ENCODE data around the gene MACROD2.

Gene MACROD2

GRCh38 chr20:14525426-14525825, 530.1 kb downstream of the MACROD2 start:
- DNase-seq (ENCODE audit: low spot score): no peak

- DNase-seq (ENCODE audit: low spot score): no peak
Measured at GRCh38 chr20:14526891-14527290, 531.6 kb downstream of the MACROD2 start.

- DNase-seq (ENCODE audit: low spot score): no peak
Measured at GRCh38 chr20:14531786-14532185, 536.5 kb downstream of the MACROD2 start.

GRCh38 chr20:14536738-14537137, 541.4 kb downstream of the MACROD2 start:
- no peak for DNase-seq (ENCODE audit: low spot score)

- no peak for DNase-seq (ENCODE audit: low spot score)
Measured at GRCh38 chr20:14538433-14538832, 543.1 kb downstream of the MACROD2 start.

GRCh38 chr20:14543040-14543439, 547.7 kb downstream of the MACROD2 start:
- no peak for DNase-seq (ENCODE audit: low spot score)

- DNase-seq (ENCODE audit: low spot score): no peak
Measured at GRCh38 chr20:14544688-14545087, 549.4 kb downstream of the MACROD2 start.

GRCh38 chr20:14550655-14551054, 555.3 kb downstream of the MACROD2 start:
- DNase-seq (ENCODE audit: low spot score): no peak

GRCh38 chr20:14553774-14554534, 558.6 kb downstream of the MACROD2 start:
- no peak for DNase-seq (ENCODE audit: low spot score)

- no peak for DNase-seq (ENCODE audit: low spot score)
Measured at GRCh38 chr20:14555676-14556075, 560.4 kb downstream of the MACROD2 start.

- DNase-seq (ENCODE audit: low spot score): no peak
Measured at GRCh38 chr20:14556206-14556605, 560.9 kb downstream of the MACROD2 start.

GRCh38 chr20:14559612-14560011, 564.3 kb downstream of the MACROD2 start:
- DNase-seq (ENCODE audit: low spot score): no peak

GRCh38 chr20:14561741-14562221, 566.5 kb downstream of the MACROD2 start:
- no peak for DNase-seq (ENCODE audit: low spot score)

- no peak for DNase-seq (ENCODE audit: low spot score)
Measured at GRCh38 chr20:14562981-14563380, 567.7 kb downstream of the MACROD2 start.

- DNase-seq (ENCODE audit: low spot score): no peak
Measured at GRCh38 chr20:14566505-14566904, 571.2 kb downstream of the MACROD2 start.

- DNase-seq (ENCODE audit: low spot score): no peak
Measured at GRCh38 chr20:14568225-14568624, 572.9 kb downstream of the MACROD2 start.

- DNase-seq (ENCODE audit: low spot score): no peak
Measured at GRCh38 chr20:14568701-14569100, 573.4 kb downstream of the MACROD2 start.

GRCh38 chr20:14569641-14570040, 574.3 kb downstream of the MACROD2 start:
- DNase-seq (ENCODE audit: low spot score): no peak

- no peak for DNase-seq (ENCODE audit: low spot score)
Measured at GRCh38 chr20:14570811-14571210, 575.5 kb downstream of the MACROD2 start.

GRCh38 chr20:14573676-14574075, 578.4 kb downstream of the MACROD2 start:
- DNase-seq (ENCODE audit: low spot score): no peak

GRCh38 chr20:14576196-14576877, 581.0 kb downstream of the MACROD2 start:
- DNase-seq (ENCODE audit: low spot score): no peak

GRCh38 chr20:14580418-14581074, 585.2 kb downstream of the MACROD2 start:
- no peak for DNase-seq (ENCODE audit: low spot score)

- no peak for DNase-seq (ENCODE audit: low spot score)
Measured at GRCh38 chr20:14581731-14582130, 586.4 kb downstream of the MACROD2 start.

Data from D341Med (cell line).